CD4-positive, alpha-beta T cell treated with Interleukin-4 for 1 hour (primary cell): ENCODE results near the gene SEMG1.

Experiments
- DNase-seq, 2 donors: peaks; one replicate each; pipeline ENCODE4 v3.0.0-alpha.2; 2020 to 2022

The SEMG1 gene

DNA sequence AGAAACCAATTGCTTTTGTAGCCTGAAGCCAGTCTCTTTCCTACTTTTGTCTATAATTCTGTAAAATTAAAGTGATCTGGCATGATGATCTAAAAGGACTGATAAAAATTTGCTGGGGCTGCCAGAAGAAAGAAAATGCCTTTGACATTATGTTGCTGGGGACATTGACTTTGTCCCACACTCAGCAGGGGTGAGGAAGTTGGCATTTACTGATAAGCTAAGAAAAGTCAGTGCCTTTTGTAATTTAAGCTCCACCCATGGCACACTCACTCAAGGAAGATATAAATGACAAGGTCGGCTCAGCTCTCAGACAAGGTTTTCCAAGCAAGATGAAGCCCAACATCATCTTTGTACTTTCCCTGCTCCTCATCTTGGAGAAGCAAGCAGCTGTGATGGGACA lies at the start of gene SEMG1:
SEMG1 (plus strand) TSS at position 309 of the 400 bp plus-strand sequence; CDS start at position 330, 21 bp downstream.
- no peak for DNase-seq

- no peak for DNase-seq
Measured at GRCh38 chr20:45157962-45158361, 48.9 kb upstream of the SEMG1 start.

DNA sequence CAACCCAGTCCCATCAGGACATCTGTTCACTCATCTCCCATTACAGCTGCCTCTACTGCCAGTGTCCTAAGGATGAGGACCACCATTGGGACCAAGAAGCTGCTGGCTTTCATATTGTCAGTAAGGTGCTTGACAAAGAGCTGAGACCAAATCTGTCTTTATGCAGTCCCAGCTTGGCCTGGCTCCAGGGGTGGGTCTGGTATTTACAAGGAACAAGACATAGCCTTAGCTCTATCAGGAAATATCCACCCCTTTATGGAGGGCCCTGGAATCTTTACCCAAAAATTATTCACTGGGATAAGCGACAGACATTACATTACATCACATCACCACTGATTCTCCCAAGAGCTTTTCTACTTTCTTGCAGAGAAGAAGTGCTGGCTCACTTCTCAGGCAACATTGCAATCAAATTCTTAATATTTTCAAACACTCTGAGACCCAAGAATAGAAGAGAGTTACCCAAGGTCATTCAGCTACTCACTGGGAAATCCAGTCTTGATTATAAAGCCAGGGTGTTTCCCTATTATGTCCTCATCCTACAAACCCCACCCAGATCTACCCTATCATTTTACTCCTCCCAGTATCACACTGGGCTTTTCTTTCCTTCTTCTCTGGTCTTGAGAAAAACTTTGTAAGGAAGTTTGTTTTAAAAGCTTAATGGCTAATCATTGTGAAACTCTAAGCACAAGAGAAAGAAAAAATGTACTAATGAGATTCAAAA lies 43.6 kb upstream of the SEMG1 start:
- no peak for DNase-seq

DNA sequence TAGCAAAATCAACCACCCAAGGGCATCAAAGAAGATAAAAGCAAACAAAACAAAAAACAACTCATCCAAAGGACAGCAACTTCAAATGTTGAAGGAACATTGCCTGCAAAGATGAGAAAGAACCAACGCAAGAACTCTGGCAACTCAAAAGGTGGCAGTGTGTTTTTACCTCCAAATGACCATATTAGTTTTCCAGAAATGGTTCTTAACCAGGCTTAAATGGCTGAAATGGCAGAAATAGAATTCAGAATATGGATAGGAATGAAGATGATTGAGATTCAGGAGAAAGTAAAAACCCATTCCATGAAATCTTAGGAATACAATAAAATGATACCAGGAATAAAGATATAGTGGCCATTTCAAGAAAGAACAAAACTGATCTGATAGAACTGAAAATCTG lies 41.9 kb upstream of the SEMG1 start:
- DNase-seq: no peak

DNA sequence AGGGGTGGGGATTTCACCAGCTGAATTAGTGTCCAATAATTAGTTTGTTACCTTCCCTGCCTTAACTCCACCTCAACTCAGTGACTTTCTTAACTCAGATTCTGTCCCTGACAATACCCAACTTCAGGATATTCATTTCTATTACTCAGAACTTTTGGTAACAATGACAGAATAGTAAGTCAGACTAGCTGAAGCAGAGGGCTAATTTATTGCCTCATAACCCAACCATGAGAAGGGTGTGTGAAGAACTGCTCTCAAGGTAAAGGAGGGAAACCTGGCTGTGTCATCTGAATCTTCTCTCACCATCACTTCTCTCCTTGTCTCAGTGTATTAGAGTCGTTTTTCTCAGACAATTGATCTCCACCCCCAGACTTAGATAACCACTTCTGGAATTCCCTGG lies 33.3 kb upstream of the SEMG1 start:
- DNase-seq: no peak

GRCh38 chr20:45174434-45175364 lies 32.1 kb upstream of the SEMG1 start, which contains the start of gene PI3:
PI3 (plus strand) TSS chr20:45174902; CDS start chr20:45174923, 21 bp downstream.
- no peak for DNase-seq

DNA sequence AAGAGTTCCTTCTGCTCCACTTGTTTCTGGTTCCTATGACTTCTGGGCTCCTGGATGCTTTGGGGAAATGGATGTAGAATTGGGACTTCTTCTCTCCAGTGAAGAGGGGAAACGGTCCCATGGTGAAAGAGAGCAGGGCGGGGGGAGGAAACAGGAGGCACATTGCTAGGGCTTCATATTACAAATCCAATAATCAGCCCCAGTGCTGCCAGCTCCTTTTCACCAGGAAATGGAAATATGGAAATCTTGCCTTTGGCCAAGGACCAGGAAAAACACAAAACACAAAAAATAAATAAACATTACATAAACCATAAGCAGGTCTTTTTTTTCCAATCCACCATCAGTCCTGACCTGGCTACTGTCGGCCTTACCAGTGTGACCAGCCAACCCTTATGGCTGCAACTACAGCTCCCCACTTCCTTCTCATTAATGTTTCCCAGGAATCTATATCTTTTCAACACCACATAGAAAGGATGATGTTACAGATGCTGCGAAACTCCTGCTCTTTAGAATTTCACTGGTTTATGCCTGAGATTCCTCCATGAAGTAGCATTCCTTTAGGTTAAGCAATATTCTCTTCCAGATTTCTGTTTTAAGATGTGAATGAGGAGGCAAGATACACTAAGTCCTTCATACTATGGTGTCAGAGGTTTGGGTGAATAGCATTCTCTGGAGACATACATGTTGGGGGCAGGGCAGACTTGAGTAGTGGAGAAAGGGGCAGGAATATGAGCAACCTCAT lies 30.1 kb upstream of the SEMG1 start:
- DNase-seq: no peak

GRCh38 chr20:45179166-45179565 lies 27.7 kb upstream of the SEMG1 start:
- no peak for DNase-seq

- DNase-seq: no peak
Measured at GRCh38 chr20:45181639-45182038, 25.2 kb upstream of the SEMG1 start.

DNA sequence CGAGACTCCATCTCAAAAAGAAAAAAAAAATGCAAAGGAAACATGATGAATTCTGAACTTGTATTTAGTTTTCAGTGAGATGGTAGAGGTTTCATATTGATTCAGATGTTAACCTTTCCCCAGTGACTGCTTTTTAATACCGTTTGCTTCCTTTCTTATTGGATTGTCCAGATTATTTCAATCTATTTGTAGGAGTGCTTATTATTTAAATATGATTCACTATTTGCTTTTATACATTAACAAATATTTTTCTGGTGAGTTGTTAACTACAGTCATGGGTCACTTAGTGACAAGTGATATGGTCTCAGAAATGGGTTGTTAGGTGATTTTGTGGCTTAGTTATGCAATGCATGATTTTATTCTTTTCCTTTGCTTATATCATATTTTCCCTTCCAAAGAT lies 23.7 kb upstream of the SEMG1 start:
- DNase-seq: no peak

- DNase-seq: no peak
Measured at GRCh38 chr20:45187693-45188092, 19.1 kb upstream of the SEMG1 start.

GRCh38 chr20:45189067-45189609 lies 17.7 kb upstream of the SEMG1 start:
- DNase-seq: no peak

GRCh38 chr20:45189861-45190260 lies 17.0 kb upstream of the SEMG1 start:
- DNase-seq: no peak

DNA sequence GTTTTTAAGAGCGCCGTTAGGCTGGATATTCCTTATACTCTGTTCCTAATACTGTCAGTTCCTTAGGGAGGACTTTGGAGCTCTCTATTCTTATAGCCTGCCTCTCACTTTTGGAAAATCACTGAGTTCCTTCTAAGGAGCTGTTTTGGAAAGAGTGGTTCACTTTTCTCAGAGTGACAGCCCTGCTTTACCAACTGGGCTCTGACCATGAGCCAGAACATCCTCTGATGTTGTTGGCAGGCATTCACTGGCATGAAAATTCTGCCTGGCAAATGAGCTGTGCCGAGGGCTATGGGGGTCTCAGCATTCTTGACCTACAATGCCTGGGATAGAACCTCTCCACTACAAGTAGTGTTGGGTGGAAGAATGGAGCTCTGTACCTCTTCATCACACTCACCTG lies 14.9 kb upstream of the SEMG1 start:
- no peak for DNase-seq

GRCh38 chr20:45193331-45193730 lies 13.5 kb upstream of the SEMG1 start:
- DNase-seq: no peak

GRCh38 chr20:45209924-45210323 lies 3.1 kb downstream of the SEMG1 start:
- DNase-seq: no peak

- no peak for DNase-seq
Measured at GRCh38 chr20:45211569-45212474, 5.0 kb downstream of the SEMG1 start.

DNA sequence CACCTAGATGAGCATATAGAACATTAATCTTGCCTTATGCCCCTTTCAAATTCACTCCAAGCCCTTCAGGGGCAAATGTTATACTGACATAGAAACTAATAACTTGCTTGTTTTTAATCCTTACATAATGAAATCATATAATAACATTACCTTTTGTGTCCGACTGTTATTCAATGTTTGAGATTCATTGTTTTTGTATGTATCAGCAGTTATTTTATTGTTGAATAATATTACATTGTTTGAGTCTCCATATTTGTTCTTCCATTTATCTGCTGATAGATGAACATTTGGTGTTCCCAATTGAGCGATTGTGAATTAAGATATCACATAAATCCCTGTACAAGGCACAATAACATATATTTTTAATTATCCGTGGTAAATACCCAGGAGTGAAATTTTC lies 6.0 kb downstream of the SEMG1 start:
- DNase-seq: no peak

- no peak for DNase-seq
Measured at GRCh38 chr20:45218124-45218523, 11.3 kb downstream of the SEMG1 start.

- DNase-seq: no peak
Measured at GRCh38 chr20:45218636-45219035, 11.8 kb downstream of the SEMG1 start.

- no peak for DNase-seq
Measured at GRCh38 chr20:45221076-45221475, 14.2 kb downstream of the SEMG1 start, which contains the start of gene SEMG2. SEMG2 (plus strand) TSS chr20:45221373; CDS start chr20:45221390, 17 bp downstream.

DNA sequence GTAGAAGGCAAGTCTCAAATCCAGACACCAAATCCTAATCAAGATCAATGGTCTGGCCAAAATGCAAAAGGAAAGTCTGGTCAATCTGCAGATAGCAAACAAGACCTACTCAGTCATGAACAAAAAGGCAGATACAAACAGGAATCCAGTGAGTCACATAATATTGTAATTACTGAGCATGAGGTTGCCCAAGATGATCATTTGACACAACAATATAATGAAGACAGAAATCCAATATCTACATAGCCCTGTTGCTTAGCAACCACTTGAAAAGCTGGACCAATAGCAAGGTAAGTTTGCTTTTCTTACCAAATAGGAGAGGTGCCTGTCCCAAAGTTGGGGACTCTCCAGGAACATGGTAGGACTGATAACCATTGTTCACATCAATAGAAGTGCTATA lies 16.3 kb downstream of the SEMG1 start:
- no peak for DNase-seq
